SKM-1 treated with dmso at 0.1 percent for 144 hours (cell line): ENCODE results near the gene ATF6.

Experiments used
- DNase-seq: peaks from one replicate; lab custom pipeline; 2025; ENCODE audit not compliant: unreplicated experiment; lab: John Stamatoyannopoulos, UW

ATF6 gene

GRCh38 chr1:161993576-161993975 lies 227.5 kb downstream of the ATF6 start:
- no peak for DNase-seq

GRCh38 chr1:161994175-161994668 lies 228.1 kb downstream of the ATF6 start:
- no peak for DNase-seq

- no peak for DNase-seq
Observed at GRCh38 chr1:161997152-161997551, 231.0 kb downstream of the ATF6 start.

- DNase-seq = no peak
Observed at GRCh38 chr1:161998811-161999210, 232.7 kb downstream of the ATF6 start.

- DNase-seq = no peak
Observed at GRCh38 chr1:161999301-162000052, 233.4 kb downstream of the ATF6 start.

GRCh38 chr1:162000053-162000420 lies 233.9 kb downstream of the ATF6 start:
- no peak for DNase-seq

DNA sequence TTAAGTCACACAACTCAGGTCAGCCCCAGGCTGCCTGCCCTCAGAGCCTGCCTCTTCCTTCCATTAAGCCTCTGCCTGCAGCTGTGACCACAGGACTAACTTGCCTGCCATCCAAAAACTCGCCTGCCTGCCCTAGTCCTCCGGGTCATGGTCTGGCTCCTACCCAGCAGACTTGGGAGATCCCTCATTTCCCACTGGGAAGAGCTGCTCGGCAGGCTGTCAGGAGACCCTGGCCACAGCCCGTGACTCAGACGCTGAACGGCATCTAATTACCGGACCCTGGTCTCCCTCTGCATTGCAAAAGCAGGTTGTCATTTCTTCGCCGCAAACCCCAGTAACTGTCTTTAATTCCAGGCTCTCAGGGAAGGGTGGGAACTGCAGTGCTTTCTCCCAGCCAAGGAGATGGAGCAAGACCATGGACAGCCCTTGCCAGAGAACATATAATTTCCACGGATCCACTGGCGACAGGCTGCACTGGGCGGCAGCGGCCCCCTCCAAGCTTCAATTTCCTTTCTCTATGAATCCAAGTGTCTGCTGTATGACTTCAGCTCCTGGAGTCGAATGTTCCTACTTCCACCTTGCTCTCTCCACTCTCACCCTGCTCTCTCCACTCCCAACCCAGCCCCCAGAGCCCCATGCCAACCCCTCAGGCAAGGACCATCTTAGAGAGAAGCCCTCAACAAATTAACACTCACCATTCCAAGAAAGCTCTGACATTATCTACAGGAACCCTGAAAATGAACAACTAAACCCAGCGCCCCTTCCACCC lies 237.1 kb downstream of the ATF6 start:
- peak; percentile 68 for DNase-seq

- peak; percentile 96 for DNase-seq
Observed at GRCh38 chr1:162003830-162004215, 237.7 kb downstream of the ATF6 start.

- DNase-seq = no peak
Observed at GRCh38 chr1:162004441-162004950, 238.4 kb downstream of the ATF6 start.

- DNase-seq = no peak
Observed at GRCh38 chr1:162006081-162006480, 240.0 kb downstream of the ATF6 start.

GRCh38 chr1:162007466-162007865 lies 241.3 kb downstream of the ATF6 start:
- DNase-seq = no peak

DNA sequence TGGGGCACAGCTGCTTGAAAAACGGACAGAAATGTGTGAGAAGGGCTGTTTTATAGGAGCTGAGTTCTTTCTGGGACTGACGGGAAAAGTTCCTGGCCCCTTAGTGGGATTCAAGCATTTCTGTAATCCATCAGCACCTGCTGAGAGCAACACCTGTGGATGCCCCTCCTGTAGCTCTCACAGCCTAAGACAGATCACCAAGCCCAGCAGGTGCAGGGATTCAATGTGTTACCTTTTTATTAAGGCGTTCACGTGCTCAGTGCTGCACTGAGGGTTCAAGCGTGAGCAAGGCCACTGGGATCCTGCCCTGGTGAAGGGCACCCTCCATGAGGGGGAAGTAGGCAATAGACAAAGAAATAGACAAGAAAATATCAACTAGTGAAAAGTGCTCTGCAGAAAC lies 242.7 kb downstream of the ATF6 start:
- DNase-seq = no peak

GRCh38 chr1:162009501-162010174 lies 243.5 kb downstream of the ATF6 start:
- no peak for DNase-seq

DNA sequence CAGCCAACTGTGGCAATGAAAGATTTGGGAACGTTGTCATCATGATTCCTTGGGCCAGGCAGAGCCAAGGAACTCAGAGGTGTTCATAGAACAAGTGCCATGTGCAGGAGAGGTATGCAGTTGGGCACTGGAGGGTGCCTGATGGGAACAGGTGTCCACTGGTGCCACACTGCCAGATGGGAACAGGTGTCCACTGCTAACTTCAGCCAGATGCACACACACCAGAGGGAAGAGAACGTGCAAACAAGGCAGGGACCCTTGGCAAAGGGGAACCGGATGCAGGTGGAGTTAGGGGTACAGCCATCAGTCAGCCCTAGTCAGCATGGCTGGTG lies 244.0 kb downstream of the ATF6 start:
- DNase-seq = no peak

- no peak for DNase-seq
Observed at GRCh38 chr1:162011337-162012012, 245.4 kb downstream of the ATF6 start.

- DNase-seq = no peak
Observed at GRCh38 chr1:162013289-162013688, 247.2 kb downstream of the ATF6 start.
